Spleen (tissue), 11 donors: ENCODE data around the gene FEZ2. TPM values are rescaled to one million over a fixed set of nuclear protein-coding genes. Genes with fewer than 3 reads are reported as not detected.

Source experiments
- DNase-seq: peaks from one replicate; pipeline ENCODE4 v3.0.0-alpha.2; 2020
- H3K27ac ChIP-seq, 8 donors: fragments of 200-600 bp; sonication (generic) in 7 of 8; 1 replicate in 4 of 8; 2 replicates in 4 of 8; pipeline versions ENCODE4 v1.5.0 to v1.8.0; 2016 to 2021; ENCODE audit warnings: inconsistent platforms in 4 of 8, mild to moderate bottlenecking in 4 of 8, moderate library complexity in 1 of 8
- H3K27me3 ChIP-seq, 7 donors: fragments of 200-600 bp; sonication (generic) in 6 of 7; replicated peaks in 1 of 7; 1 replicate in 4 of 7; 2 replicates in 3 of 7; pipeline versions ENCODE4 v1.5.0 to v1.8.0; 2016 to 2021; ENCODE audit warnings: inconsistent platforms in 3 of 7, mild to moderate bottlenecking in 1 of 7
- H3K36me3 ChIP-seq, 6 donors: fragments of 200-600 bp; sonication (generic) in 5 of 6; 1 replicate in 4 of 6; 2 replicates in 2 of 6; pipeline versions ENCODE4 v1.5.0 to v1.8.0; 2016 to 2021; ENCODE audit warnings: inconsistent platforms in 2 of 6
- H3K4me1 ChIP-seq, 6 donors: fragments of 200-600 bp; sonication (generic) in 5 of 6; 1 replicate in 3 of 6; 2 replicates in 3 of 6; pipeline versions ENCODE4 v1.5.0 to v1.8.0; 2016 to 2021; ENCODE audit warnings: inconsistent platforms in 3 of 6
- H3K4me3 ChIP-seq, 8 donors: fragments of 200-600 bp; sonication (generic) in 7 of 8; 1 replicate in 4 of 8; 2 replicates in 4 of 8; pipeline versions ENCODE4 v1.5.0 to v1.8.0; 2016 to 2021; ENCODE audit warnings: inconsistent platforms in 4 of 8, mild to moderate bottlenecking in 4 of 8, moderate library complexity in 2 of 8
- H3K9me3 ChIP-seq, 8 donors: fragments of 200-600 bp; sonication (generic) in 7 of 8; 1 replicate in 4 of 8; 2 replicates in 4 of 8; pipeline versions ENCODE4 v1.5.0 to v1.8.0; 2016 to 2021; ENCODE audit warnings: inconsistent platforms in 4 of 8
- CTCF ChIP-seq, 11 experiments: fragments of 200-600 bp in 7 of 11; fragments of 450-650 bp in 4 of 11; sonication (generic) in 4 of 11; IDR thresholded peaks in 8 of 11; conservative IDR thresholded peaks in 3 of 11; 1 replicate in 7 of 11; 2 replicates in 4 of 11; pipeline versions ENCODE4 v1.4.0 to v1.8.0; 2016 to 2021; ENCODE audit warnings: antibody characterized with exemption in 11 of 11, inconsistent platforms in 4 of 11, mild to moderate bottlenecking in 1 of 11
- POLR2A ChIP-seq, 3 donors: fragments of 450-650 bp; IDR thresholded peaks; one replicate each; pipeline ENCODE4 v1.5.1; 2017; ENCODE audit warnings: antibody characterized with exemption in 3 of 3, mild to moderate bottlenecking in 1 of 3
- POLR2AphosphoS5 ChIP-seq, 3 donors: sonication (generic); formaldehyde crosslinking; IDR thresholded peaks; one replicate each; pipeline ENCODE4 v1.5.1; 2017; ENCODE audit warnings: antibody characterized with exemption in 3 of 3
- WGBS, 5 donors: extraction: QIAGEN DNeasy Blood & Tissue Kit in 3 of 5; methylation state at CpG; one replicate each; pipeline versions ENCODE4 v1.1.5 to v1.1.7; 2013 to 2018; 5-methylcytosine and 5-hydroxymethylcytosine counted together
- intact Hi-C: fragments of 100-400 bp; cut with DNase I; formaldehyde crosslinking; loops from one replicate; pipeline ENCODE4 v1.15.0; 2023; ENCODE audit warnings: low total_unique reads
- polyA plus RNA-seq, 3 donors: library from polyadenylated mRNA; stranded (reverse); fragments of 200-250 nt; gene quantifications; one replicate each; pipeline ENCODE4 v1.2.1, GENCODE V29; 2013
- total RNA-seq, 7 donors: library from RNA; depleted of rRNA in 3 of 7; stranded (reverse); fragments of >200 nt in 3 of 7; fragmentation: NEBNext Ultra II Directional in 4 of 7; extraction: Animal tissue kit (Norgen Biotek cat#: 25700) in 4 of 7; gene quantifications; one replicate each; pipeline versions ENCODE4 v1.1.0 to v1.2.1, GENCODE V29; 2016 to 2021
- donor health status: healthy with polysubstance abuse.
- donor health status: DM: no; HTN: no; CAD: no; lungs with moderate emphysema.
- donor health status: DM: no; HTN: no; CAD: no.
- donor health status: Bipolar disorder and iron deficiency.
- donor health status: healthy.
- donor health status: DM: no; HTN: no; CAD: no.
- donor health status: DM: yes; HTN: yes; CAD: no.

FEZ2 gene
- total and polyA plus RNA-seq, 10 donors = 12.2 to 76.9 (median 57.1) TPM

- DNase-seq = no peak
- H3K27me3 ChIP-seq = peaks cover 0 to 11% (median 0%) of the 10 kb centered on the region in 7 donors
- no peak overlapping the region for H3K27ac ChIP-seq
- WGBS, 5 donors = 92 to 95% (median 94%) methylated on average over 3 of the region's 3 CpGs
- H3K4me3 ChIP-seq = no peak overlapping the region
- no peaks in the 10 kb centered on the region for H3K4me1 ChIP-seq
- intact Hi-C loops = no loop called here
- no peak for TF ChIP-seq POLR2AphosphoS5 (IDR thresholded peaks at IDR 0.05)
- TF ChIP-seq CTCF (IDR thresholded peaks at IDR 0.05 in 8 of 11, conservative IDR thresholded peaks at IDR 0.05 in 3 of 11) = no peak
- no peak for TF ChIP-seq POLR2A (IDR thresholded peaks at IDR 0.05)
- no peaks in the 10 kb centered on the region for H3K36me3 ChIP-seq
- peaks cover 0 to 23% (median 17%) of the 10 kb centered on the region in 8 donors for H3K9me3 ChIP-seq
These were observed 28.8 kb upstream of the FEZ2 start for GRCh38 chr2:36626756-36627155.

GRCh38 chr2:36626071-36626470 is 28.1 kb upstream of the FEZ2 start:
- intact Hi-C loops = no loop called here

GRCh38 chr2:36625304-36625703 is 27.3 kb upstream of the FEZ2 start:
- 73 to 86% (median 83%) methylated on average over 2 of the region's 2 CpGs for WGBS, 5 donors
- Histone ChIP-seq H3K4me1 (no peaks in the 10 kb centered on the region), H3K27ac (no peak overlapping the region), H3K27me3 (peaks cover 0 to 11% (median 0%) of the 10 kb centered on the region in 7 donors), H3K9me3 (peaks cover 0 to 23% (median 17%) of the 10 kb centered on the region in 8 donors), H3K4me3 (no peak overlapping the region), H3K36me3 (no peaks in the 10 kb centered on the region)
- TF ChIP-seq POLR2A (IDR thresholded peaks at IDR 0.05) (no peak), POLR2AphosphoS5 (IDR thresholded peaks at IDR 0.05) (no peak), CTCF (IDR thresholded peaks at IDR 0.05 in 8 of 11, conservative IDR thresholded peaks at IDR 0.05 in 3 of 11) (no peak)
- DNase-seq = no peak
- intact Hi-C loops = no loop called here

More at GRCh38 chr2:36626071-36626470, 28.1 kb upstream of the FEZ2 start:
- 93 to 99% (median 97%) methylated on average over 3 of the region's 3 CpGs for WGBS, 5 donors
- Histone ChIP-seq H3K4me3 (no peak overlapping the region), H3K27me3 (peaks cover 0 to 11% (median 0%) of the 10 kb centered on the region in 7 donors), H3K4me1 (no peaks in the 10 kb centered on the region), H3K9me3 (peaks cover 0 to 23% (median 17%) of the 10 kb centered on the region in 8 donors), H3K36me3 (no peaks in the 10 kb centered on the region), H3K27ac (no peak overlapping the region)
- TF ChIP-seq CTCF (IDR thresholded peaks at IDR 0.05 in 8 of 11, conservative IDR thresholded peaks at IDR 0.05 in 3 of 11) = no peak
- no peak for TF ChIP-seq POLR2A (IDR thresholded peaks at IDR 0.05)
- TF ChIP-seq POLR2AphosphoS5 (IDR thresholded peaks at IDR 0.05) = no peak
- DNase-seq = no peak

GRCh38 chr2:36620321-36620720 is 22.4 kb upstream of the FEZ2 start:
- TF ChIP-seq POLR2AphosphoS5 (IDR thresholded peaks at IDR 0.05) = no peak

GRCh38 chr2:36618381-36618780 is 20.4 kb upstream of the FEZ2 start:
- no peak for DNase-seq
- Histone ChIP-seq H3K36me3 (no peaks in the 10 kb centered on the region), H3K27me3 (peaks cover 0 to 12% (median 0%) of the 10 kb centered on the region in 7 donors), H3K27ac (no peak overlapping the region), H3K4me3 (no peak overlapping the region), H3K9me3 (no peaks in the 10 kb centered on the region), H3K4me1 (no peaks in the 10 kb centered on the region)
- no peak for TF ChIP-seq POLR2AphosphoS5 (IDR thresholded peaks at IDR 0.05)
- no peak for TF ChIP-seq POLR2A (IDR thresholded peaks at IDR 0.05)
- no peak for TF ChIP-seq CTCF (IDR thresholded peaks at IDR 0.05 in 8 of 11, conservative IDR thresholded peaks at IDR 0.05 in 3 of 11)
- intact Hi-C loops = no loop called here
- WGBS, 5 donors = 22 to 75% (median 63%) methylated on average over 1 of the region's 1 CpG

More at GRCh38 chr2:36620321-36620720, 22.4 kb upstream of the FEZ2 start:
- Histone ChIP-seq H3K4me1 (no peaks in the 10 kb centered on the region), H3K27me3 (peaks cover 0 to 12% (median 0%) of the 10 kb centered on the region in 7 donors), H3K36me3 (no peaks in the 10 kb centered on the region), H3K9me3 (peaks cover 0 to 13% (median 10%) of the 10 kb centered on the region in 8 donors), H3K27ac (no peak overlapping the region), H3K4me3 (no peak overlapping the region)
- no peak for DNase-seq
- intact Hi-C loops = no loop called here
- 92 to 97% (median 95%) methylated on average over 2 of the region's 2 CpGs for WGBS, 5 donors
